ENCODE results near the gene BICC1.

Gene BICC1

GRCh38 chr10:58796242-58796641, 283.6 kb downstream of the BICC1 start:
- DNase-seq (ENCODE audit: low read depth), result no peak
- H3K4me3 ChIP-seq (ENCODE audit: low read length), result no peak overlapping the region
- TF ChIP-seq CTCF (conservative IDR thresholded peaks at IDR 0.05; ENCODE audit: low read length), result no peak

GRCh38 chr10:58796824-58797223, 284.2 kb downstream of the BICC1 start:
- no peak for TF ChIP-seq CTCF (conservative IDR thresholded peaks at IDR 0.05; ENCODE audit: low read length)
- no peak overlapping the region for H3K4me3 ChIP-seq (ENCODE audit: low read length)
- no peak for DNase-seq (ENCODE audit: low read depth)

GRCh38 chr10:58797356-58797755, 284.7 kb downstream of the BICC1 start:
- H3K4me3 ChIP-seq (ENCODE audit: low read length), result no peak overlapping the region
- DNase-seq (ENCODE audit: low read depth), result peak; percentile 61
- TF ChIP-seq CTCF (conservative IDR thresholded peaks at IDR 0.05; ENCODE audit: low read length), result no peak

- DNase-seq (ENCODE audit: low read depth), result no peak
- no peak for TF ChIP-seq CTCF (conservative IDR thresholded peaks at IDR 0.05; ENCODE audit: low read length)
- no peak overlapping the region for H3K4me3 ChIP-seq (ENCODE audit: low read length)
Observed at GRCh38 chr10:58802047-58802446, 289.4 kb downstream of the BICC1 start.

GRCh38 chr10:58806323-58806722, 293.7 kb downstream of the BICC1 start:
- peak; percentile 70 for DNase-seq (ENCODE audit: low read depth)
- no peak for TF ChIP-seq CTCF (conservative IDR thresholded peaks at IDR 0.05; ENCODE audit: low read length)
- H3K4me3 ChIP-seq (ENCODE audit: low read length), result no peak overlapping the region

- no peak overlapping the region for H3K4me3 ChIP-seq (ENCODE audit: low read length)
- TF ChIP-seq CTCF (conservative IDR thresholded peaks at IDR 0.05; ENCODE audit: low read length), result no peak
- DNase-seq (ENCODE audit: low read depth), result no peak
Observed at GRCh38 chr10:58806970-58807628, 294.4 kb downstream of the BICC1 start.

- TF ChIP-seq CTCF (conservative IDR thresholded peaks at IDR 0.05; ENCODE audit: low read length), result peak; percentile 36
- peak; percentile 98 for DNase-seq (ENCODE audit: low read depth)
- no peak overlapping the region for H3K4me3 ChIP-seq (ENCODE audit: low read length)
Observed at GRCh38 chr10:58807629-58808022, 295.0 kb downstream of the BICC1 start.

All from AG10803 (cell line).